ENCODE results near the gene MRPL18.

- no peak for TF ChIP-seq POLR2A (IDR thresholded peaks at IDR 0.05; ENCODE audit: low read length)
- no peak for TF ChIP-seq GATA1 (IDR thresholded peaks at IDR 0.05; ENCODE audit: low read depth, low read length)
Observed at GRCh38 chr6:159772196-159772595, 18.1 kb upstream of the MRPL18 start.
